ENCODE data around the gene HK3.

HK3 gene

GRCh38 chr5:176866707-176867310, 32.3 kb downstream of the HK3 start:
- no peak for FAIRE-seq

GRCh38 chr5:176865964-176866363, 33.2 kb downstream of the HK3 start:
- no peak for FAIRE-seq

GRCh38 chr5:176864755-176865154, 34.4 kb downstream of the HK3 start:
- no peak for FAIRE-seq

GRCh38 chr5:176863765-176864098, 35.4 kb downstream of the HK3 start:
- FAIRE-seq = no peak

GRCh38 chr5:176863041-176863764, 35.9 kb downstream of the HK3 start:
- FAIRE-seq = no peak

- FAIRE-seq = no peak
Observed at GRCh38 chr5:176862330-176862995, 36.7 kb downstream of the HK3 start.

GRCh38 chr5:176861276-176861675, 37.9 kb downstream of the HK3 start:
- FAIRE-seq = no peak

- no peak for FAIRE-seq
Observed at GRCh38 chr5:176860381-176860780, 38.8 kb downstream of the HK3 start.

- FAIRE-seq = no peak
Observed at GRCh38 chr5:176859916-176860315, 39.2 kb downstream of the HK3 start.

- FAIRE-seq = no peak
Observed at GRCh38 chr5:176857894-176858273, 41.3 kb downstream of the HK3 start.

GRCh38 chr5:176857216-176857893, 41.8 kb downstream of the HK3 start:
- FAIRE-seq = no peak

GRCh38 chr5:176856746-176857145, 42.4 kb downstream of the HK3 start:
- no peak for FAIRE-seq

- no peak for FAIRE-seq
Observed at GRCh38 chr5:176855598-176855997, 43.5 kb downstream of the HK3 start.

- no peak for FAIRE-seq
Observed at GRCh38 chr5:176854164-176854563, 45.0 kb downstream of the HK3 start.

GRCh38 chr5:176853151-176853778, 45.9 kb downstream of the HK3 start:
- FAIRE-seq = no peak

GRCh38 chr5:176851871-176852658, 47.1 kb downstream of the HK3 start:
- no peak for FAIRE-seq

- FAIRE-seq = no peak
Observed at GRCh38 chr5:176851380-176851779, 47.8 kb downstream of the HK3 start.

- no peak for FAIRE-seq
Observed at GRCh38 chr5:176850371-176851245, 48.5 kb downstream of the HK3 start.

- no peak for FAIRE-seq
Observed at GRCh38 chr5:176849611-176850227, 49.4 kb downstream of the HK3 start.

GRCh38 chr5:176848651-176849050, 50.5 kb downstream of the HK3 start:
- FAIRE-seq = no peak
